ENCODE measurements around the gene SHROOM3.
"Not testable (repeated sequence)": the region's sequence is repeated elsewhere in the genome, so short reads cannot be mapped to it uniquely, and the experiment has no call there.

Gene SHROOM3

GRCh38 chr4:76447393-76447851, 12.4 kb downstream of the SHROOM3 start:
- no peak for DNase-seq

- DNase-seq = no peak
These were observed 13.2 kb downstream of the SHROOM3 start for GRCh38 chr4:76448211-76448610.

GRCh38 chr4:76449362-76449767, 14.3 kb downstream of the SHROOM3 start:
- DNase-seq = no peak

- no peak for DNase-seq
These were observed 14.8 kb downstream of the SHROOM3 start for GRCh38 chr4:76449833-76450232.

GRCh38 chr4:76453232-76453631, 18.2 kb downstream of the SHROOM3 start:
- no peak for DNase-seq

GRCh38 chr4:76454073-76454472, 19.0 kb downstream of the SHROOM3 start:
- DNase-seq = not testable (repeated sequence)

- no peak for DNase-seq
These were observed 22.9 kb downstream of the SHROOM3 start for GRCh38 chr4:76457885-76458284.

- no peak for DNase-seq
These were observed 23.3 kb downstream of the SHROOM3 start for GRCh38 chr4:76458297-76458696.

GRCh38 chr4:76458825-76459224, 23.8 kb downstream of the SHROOM3 start:
- no peak for DNase-seq

GRCh38 chr4:76459291-76459723, 24.3 kb downstream of the SHROOM3 start:
- DNase-seq = no peak

GRCh38 chr4:76463568-76463967, 28.5 kb downstream of the SHROOM3 start:
- DNase-seq = no peak

GRCh38 chr4:76470064-76470463, 35.0 kb downstream of the SHROOM3 start:
- no peak for DNase-seq

GRCh38 chr4:76470532-76470931, 35.5 kb downstream of the SHROOM3 start:
- DNase-seq = no peak

GRCh38 chr4:76476571-76476970, 41.5 kb downstream of the SHROOM3 start:
- DNase-seq = no peak

- no peak for DNase-seq
These were observed 49.6 kb downstream of the SHROOM3 start for GRCh38 chr4:76484654-76485053.

- DNase-seq = no peak
These were observed 50.4 kb downstream of the SHROOM3 start for GRCh38 chr4:76485450-76485849.

GRCh38 chr4:76486588-76487276, 51.7 kb downstream of the SHROOM3 start:
- no peak for DNase-seq

GRCh38 chr4:76487621-76488020, 52.6 kb downstream of the SHROOM3 start:
- no peak for DNase-seq

- DNase-seq = no peak
These were observed 53.4 kb downstream of the SHROOM3 start for GRCh38 chr4:76488455-76488854.

- no peak for DNase-seq
These were observed 54.1 kb downstream of the SHROOM3 start for GRCh38 chr4:76488888-76489685.

GRCh38 chr4:76489686-76490161, 54.7 kb downstream of the SHROOM3 start:
- DNase-seq = no peak

GRCh38 chr4:76492055-76492454, 57.0 kb downstream of the SHROOM3 start:
- DNase-seq = no peak

- no peak for DNase-seq
These were observed 59.2 kb downstream of the SHROOM3 start for GRCh38 chr4:76494243-76494642.
